Fibroblast of skin of left quadriceps (primary cell): ENCODE data around the gene FBXL13.
"Not testable (repeated sequence)": the region's sequence is repeated elsewhere in the genome, so short reads cannot be mapped to it uniquely, and the experiment has no call there.

ENCODE experiments used
- DNase-seq, 2 experiments: peaks; one replicate each; pipeline ENCODE4 v3.0.0-alpha.2; 2013; ENCODE audit warnings: low read depth in 2 of 2

FBXL13 gene

DNA sequence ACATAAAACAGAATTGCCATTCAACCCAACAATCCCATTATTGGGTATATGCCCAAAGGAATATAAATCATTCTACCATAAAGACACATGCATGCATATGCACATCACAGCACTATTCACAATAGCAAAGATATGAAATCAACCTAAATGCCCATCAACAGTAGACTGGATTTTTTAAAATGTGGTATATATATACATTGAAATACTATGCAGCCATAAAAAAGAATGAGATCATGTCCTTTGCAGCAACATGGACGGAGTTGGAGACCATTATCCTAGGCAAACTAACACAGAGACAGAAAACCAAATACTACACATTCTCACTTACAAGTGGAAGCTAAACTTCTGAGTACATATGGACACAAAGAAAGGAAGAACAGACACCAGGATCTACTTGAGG lies 51.0 kb downstream of the FBXL13 start:
- not testable (repeated sequence) for DNase-seq

DNA sequence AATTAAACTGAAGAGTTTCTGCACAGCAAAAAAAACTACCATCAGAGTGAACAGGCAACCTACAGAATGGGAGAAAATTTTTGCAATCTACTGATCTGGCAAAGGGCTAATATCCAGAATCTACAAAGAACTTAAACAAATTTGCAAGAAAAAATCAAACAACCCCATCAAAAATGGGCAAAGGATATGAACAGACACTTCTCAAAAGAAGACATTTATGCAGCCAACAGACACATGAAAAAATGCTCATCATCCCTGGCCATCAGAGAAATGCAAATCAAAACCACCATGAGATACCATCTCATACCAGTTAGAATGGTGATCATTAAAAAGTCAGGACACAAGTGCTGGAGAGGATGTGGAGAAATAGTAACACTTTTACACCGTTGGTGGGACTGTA lies 53.1 kb downstream of the FBXL13 start:
- not testable (repeated sequence) for DNase-seq

GRCh38 chr7:103020876-103021275 lies 53.7 kb downstream of the FBXL13 start:
- not testable (repeated sequence) for DNase-seq

GRCh38 chr7:103018295-103018694 lies 56.3 kb downstream of the FBXL13 start:
- DNase-seq: not testable (repeated sequence)

GRCh38 chr7:103011650-103012049 lies 62.9 kb downstream of the FBXL13 start:
- no peak for DNase-seq

DNA sequence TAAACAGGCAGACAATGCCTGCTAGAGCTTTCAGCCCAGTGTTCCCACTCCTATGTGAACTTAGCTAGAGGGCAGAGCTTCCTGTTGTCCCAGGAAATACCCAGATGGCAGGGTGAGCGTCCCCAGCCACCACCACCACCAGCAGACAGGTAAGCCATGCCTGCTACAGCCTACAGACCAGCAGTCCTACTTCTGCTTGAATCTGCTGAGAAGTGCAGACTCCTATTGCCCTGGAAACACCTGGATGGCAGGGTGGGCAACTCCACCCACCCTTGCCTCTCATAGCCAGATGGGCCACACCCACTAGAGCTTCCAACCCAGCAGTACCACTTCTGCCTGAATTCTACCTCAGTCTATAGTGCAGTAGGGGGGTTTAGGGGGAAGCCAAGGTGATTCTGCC lies 64.4 kb downstream of the FBXL13 start:
- DNase-seq: no peak

DNA sequence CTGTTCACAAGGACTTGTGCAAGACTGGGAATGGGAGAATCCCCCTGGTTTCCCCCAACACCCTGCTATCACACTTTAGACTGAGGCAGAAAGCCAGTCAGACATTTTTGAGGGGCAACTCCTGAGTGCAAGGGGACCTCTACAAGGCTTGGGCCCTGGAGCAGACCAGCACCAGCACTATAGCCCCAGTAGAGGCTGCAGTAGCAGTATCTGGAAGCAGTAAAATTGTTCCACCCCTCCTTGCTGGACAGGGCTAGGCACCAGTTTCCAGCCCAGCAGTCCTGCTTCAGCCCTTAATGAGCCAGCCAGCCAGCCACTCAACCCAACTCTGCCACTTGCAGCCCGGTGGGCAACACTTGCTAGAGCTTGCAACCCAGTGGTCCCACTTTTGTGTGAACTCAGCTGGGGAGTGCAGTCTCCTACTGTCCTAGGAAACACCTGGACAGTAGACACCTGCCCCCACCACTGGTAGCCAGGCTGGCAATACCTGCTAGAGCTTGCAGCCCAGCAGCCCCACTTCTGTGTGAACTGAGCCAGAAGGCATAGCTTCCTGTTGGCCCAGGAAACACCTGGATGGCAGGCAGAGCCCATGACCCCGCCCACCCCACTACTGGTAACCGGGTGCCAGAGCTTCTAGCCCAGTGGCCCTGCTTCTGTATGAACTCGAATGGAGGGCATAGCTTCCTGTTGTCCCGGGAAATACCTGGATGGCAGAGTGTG lies 65.0 kb downstream of the FBXL13 start:
- DNase-seq: no peak

DNA sequence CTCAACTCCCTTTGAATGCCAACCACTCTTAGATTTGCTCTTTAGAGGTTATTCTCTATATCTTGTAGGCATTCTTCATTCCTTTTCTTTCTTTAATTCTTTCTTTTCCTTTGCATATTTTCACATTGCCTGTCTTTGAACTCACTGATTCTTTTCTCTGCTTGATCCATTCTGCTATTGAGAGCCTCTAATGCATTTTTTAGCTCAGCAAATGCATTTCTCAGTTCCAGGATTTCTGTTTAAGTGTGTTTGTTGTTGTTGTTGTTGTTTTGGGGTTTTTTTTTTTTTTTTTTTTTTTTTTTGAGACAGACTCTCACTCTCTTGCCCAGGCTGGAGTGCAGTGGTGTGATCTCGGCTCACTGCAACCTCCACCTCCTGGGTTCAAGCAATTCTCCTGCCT lies 71.6 kb downstream of the FBXL13 start:
- DNase-seq: no peak

DNA sequence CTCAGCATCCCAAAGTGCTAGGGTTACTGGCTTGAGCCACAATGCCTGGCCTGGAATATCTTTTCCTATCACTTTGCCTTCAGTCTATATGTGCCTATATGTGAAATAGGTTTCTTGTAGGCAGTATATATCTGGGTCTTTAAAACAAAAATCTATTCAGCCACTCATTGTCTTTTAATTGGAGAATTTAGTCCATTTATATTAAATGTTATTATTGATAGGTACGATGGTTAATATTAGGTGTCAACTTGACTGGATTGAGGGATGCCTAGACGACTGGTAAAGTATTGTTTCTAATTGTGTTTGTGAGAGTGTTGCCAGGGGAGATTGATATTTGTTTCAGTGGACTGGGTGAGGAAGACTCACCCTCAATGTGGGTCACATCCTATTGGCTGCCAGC lies 73.4 kb downstream of the FBXL13 start:
- DNase-seq: no peak

GRCh38 chr7:102996957-102997356 lies 77.6 kb downstream of the FBXL13 start:
- no peak for DNase-seq

DNA sequence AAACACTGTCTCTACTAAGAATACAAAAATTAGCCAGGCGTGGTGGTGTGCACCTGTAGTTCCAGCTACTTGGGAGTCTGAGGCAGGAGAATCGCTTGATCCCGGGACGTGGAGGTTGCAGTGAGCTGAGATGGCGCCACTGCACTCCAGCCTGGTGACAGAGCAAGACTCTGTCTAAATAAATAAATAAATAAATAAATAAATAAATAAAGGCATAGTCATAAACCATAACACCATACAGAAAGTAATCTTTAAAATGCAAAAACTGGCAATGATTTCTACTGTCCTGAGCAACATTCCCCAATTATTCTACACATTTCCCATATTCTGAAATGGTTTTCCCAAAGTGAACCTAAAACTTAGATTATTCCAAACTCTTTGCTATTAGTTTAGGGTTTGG lies 79.0 kb downstream of the FBXL13 start:
- DNase-seq: not testable (repeated sequence)

GRCh38 chr7:102994567-102994966 lies 80.0 kb downstream of the FBXL13 start:
- no peak for DNase-seq

DNA sequence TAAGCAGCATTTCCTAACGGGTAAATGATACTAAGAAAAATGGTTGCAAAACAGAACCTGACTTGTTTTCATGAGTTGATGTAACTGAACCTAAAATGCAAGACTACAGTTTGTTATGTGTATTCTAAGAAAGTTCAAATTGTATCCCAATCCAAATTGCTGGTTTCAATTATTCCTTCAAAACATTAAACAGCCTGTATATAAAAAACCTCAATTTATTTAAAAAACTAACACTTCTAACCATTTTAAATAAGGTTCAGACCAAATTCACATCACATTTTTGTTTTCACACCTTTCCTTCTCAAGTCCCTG lies 80.9 kb downstream of the FBXL13 start:
- DNase-seq: no peak

DNA sequence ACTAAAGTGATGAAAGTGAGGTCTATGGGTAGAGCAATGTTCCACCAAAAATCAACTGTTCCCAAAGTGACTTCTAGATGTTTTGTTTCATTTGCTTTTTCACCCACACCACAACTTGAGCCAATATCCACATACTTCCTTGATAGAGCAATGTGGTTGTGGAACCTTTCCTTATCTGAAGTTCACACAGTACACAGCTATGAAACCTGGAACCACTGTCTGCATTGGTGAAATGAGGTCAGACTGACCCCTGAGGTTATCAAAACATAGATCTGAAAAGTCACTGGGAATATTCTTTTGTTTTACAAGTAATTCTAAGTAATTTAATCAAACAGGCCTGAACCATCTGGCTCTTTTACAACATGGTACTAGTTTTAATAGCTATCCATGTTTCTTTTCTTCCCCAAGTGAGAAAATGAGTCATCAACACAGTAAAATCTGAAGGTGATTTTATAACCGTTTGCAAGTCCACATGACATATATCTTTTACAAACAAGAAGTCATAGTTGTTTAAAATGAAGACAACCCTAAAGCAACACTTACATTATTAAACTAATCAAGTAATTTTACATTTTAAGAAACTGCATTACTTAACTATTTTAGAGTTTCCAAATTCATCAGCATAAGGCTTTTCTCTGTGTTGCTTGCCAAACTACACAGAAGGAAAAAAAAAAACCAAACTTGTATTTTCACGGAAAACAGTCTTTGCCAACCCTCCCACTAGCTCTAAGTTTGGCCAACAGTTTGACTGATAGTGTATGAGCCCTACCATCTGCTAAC lies 81.5 kb downstream of the FBXL13 start:
- peak; percentile 34 to 37 for DNase-seq

DNA sequence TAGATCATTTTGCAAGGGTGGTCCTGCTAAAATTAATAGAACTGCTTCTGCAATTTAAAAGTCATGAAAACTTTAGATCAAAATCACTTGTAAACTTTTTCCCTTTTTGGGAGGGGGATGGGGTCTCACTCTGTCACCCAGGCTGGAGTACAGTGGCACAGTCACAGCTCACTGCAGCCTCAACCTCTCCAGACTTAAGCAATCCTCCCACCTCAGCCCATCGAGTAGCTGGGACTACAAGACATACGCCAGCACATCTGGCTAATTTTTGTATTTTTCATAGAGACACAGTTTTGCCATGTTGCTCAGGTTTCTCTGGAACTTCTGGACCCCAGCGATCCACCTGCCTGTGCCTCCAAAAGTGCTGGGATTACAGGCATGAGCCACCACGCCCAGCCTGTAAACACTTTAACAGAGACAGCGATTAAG lies 82.1 kb downstream of the FBXL13 start:
- DNase-seq: no peak

GRCh38 chr7:102991540-102992214 lies 82.9 kb downstream of the FBXL13 start:
- DNase-seq: peak; percentile 86 to 88

GRCh38 chr7:102991077-102991539 lies 83.5 kb downstream of the FBXL13 start:
- no peak for DNase-seq

DNA sequence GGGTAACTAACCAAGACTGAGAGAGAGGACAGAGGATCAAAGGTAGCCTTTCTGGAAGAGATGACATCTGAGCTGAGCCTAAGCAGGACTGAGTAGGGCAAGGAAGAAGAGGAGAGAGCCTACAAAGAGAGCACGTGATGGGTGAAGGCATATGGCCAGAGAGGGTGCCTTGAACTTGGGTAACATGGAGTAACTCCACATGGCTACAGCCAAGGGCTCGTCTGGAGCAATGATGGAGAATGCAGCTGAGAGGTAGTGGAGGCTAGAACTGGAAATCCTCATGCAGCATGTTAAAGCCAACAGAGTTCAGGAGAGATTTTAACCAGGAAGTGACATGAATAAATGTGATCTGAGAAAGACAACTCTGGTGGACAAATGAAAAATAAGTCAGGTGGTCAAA lies 84.0 kb downstream of the FBXL13 start:
- DNase-seq: no peak

DNA sequence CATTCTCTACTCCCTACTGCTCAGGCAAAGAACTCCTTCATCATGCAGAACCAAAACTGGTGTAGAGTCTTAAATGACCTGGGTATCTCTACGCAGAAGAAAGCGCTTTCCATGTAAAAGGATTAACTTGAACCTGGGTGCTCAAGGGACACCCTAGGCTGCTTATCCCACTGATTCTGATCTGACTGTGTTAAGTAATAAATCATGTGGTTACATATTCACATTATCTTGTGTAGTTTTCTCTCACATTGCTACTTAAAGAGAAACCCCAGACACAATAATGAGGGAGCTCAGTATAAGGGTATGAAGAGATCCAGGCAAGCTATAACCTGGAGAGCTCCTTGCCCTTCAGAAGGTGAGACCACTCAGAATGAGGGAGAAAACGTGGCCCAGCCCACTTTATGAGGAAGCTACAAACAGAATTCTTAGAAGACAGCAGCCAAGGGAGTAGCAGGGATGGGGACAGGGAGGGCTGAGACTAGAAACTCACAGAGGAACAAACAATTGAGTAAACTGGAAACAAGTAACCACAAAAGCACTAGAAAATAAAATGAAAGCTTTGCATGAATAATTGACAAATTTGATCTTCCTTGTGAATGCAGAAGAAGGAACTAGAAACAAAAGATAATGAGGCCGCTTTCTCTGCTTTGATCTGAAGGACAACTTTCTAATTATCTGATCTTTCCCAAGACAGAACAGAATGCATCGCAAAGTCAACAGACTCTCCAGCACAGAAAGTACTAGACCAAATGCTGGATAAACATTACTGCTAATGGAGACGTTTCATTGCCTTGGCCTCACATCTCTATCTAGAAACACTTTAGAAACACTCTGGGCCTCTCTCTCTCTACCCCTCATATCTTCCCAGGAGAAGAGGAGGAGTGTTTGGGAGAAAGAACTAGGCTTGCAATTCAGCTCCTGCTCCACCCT lies 85.7 kb downstream of the FBXL13 start:
- no peak for DNase-seq

- DNase-seq: no peak
Measured at GRCh38 chr7:102988088-102988487, 86.5 kb downstream of the FBXL13 start.

DNA sequence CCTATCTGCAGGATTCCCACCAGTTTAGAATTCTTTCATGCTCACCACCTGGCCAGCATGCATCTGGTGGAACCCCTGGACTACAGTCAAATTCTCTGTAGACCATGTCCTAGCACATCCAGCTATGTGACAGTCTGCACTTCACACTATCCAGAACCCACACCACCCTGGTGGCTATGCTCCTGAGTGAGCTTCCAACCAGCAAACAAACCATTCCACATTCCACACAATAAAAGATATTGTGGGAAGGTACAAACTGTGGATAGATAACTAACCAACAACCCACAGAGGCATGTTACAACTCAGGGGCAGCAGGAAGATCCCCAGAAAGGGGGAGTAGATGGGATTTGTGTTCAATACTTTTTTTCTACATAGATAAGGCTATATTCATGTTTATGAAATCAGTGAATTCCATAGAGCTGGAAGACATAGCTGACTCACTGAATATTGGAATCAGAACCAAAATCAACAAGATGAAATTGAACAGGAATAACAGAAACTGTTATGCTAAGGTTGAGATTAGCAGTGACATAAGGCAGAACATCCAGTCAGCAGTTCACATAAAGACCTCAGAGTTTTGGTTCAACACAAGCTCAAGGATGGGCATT lies 89.3 kb downstream of the FBXL13 start:
- no peak for DNase-seq
